GM23248 (cell line): ENCODE data around the gene ATP23. TPM values are rescaled to one million over a fixed set of nuclear protein-coding genes. Genes with fewer than 3 reads are reported as not detected.

Source experiments
- DNase-seq: peaks from one replicate; pipeline ENCODE4 v3.0.0-alpha.2; 2015
- H2AFZ ChIP-seq: fragments of 200-600 bp; sonication (generic); 2 replicates; pipeline ENCODE4 v1.6.1; 2016; ENCODE audit warnings: antibody characterized with exemption
- H3F3A ChIP-seq: fragments of 200-600 bp; sonication (generic); 2 replicates; pipeline ENCODE4 v1.6.1; 2016; ENCODE audit warnings: mild to moderate bottlenecking, antibody characterized with exemption, mixed run types; ENCODE audit not compliant: insufficient read depth
- H3K27ac ChIP-seq: fragments of 200-600 bp; sonication (generic); 2 replicates; pipeline ENCODE4 v1.5.1; 2016; ENCODE audit warnings: mild to moderate bottlenecking
- H3K27me3 ChIP-seq: fragments of 200-600 bp; sonication (generic); replicated peaks from 2 replicates; pipeline ENCODE4 v1.6.1; 2016; ENCODE audit warnings: mild to moderate bottlenecking; ENCODE audit not compliant: insufficient read depth
- H3K36me3 ChIP-seq: fragments of 200-600 bp; sonication (generic); 2 replicates; pipeline ENCODE4 v1.6.1; 2016; ENCODE audit warnings: low read depth, mild to moderate bottlenecking
- H3K4me1 ChIP-seq: fragments of 200-600 bp; sonication (generic); 2 replicates; pipeline ENCODE4 v1.6.1; 2016; ENCODE audit warnings: mild to moderate bottlenecking; ENCODE audit not compliant: insufficient read depth
- H3K4me2 ChIP-seq: fragments of 200-600 bp; sonication (generic); one replicate; pipeline ENCODE4 v1.6.1; 2016; ENCODE audit warnings: mild to moderate bottlenecking; ENCODE audit not compliant: unreplicated experiment
- H3K4me3 ChIP-seq: fragments of 200-600 bp; sonication (generic); 2 replicates; pipeline ENCODE4 v1.5.1; 2016; ENCODE audit warnings: mild to moderate bottlenecking
- H3K79me2 ChIP-seq: fragments of 200-600 bp; sonication (generic); 2 replicates; pipeline ENCODE4 v1.6.1; 2016; ENCODE audit warnings: mild to moderate bottlenecking; ENCODE audit not compliant: insufficient read depth
- H3K9ac ChIP-seq: fragments of 200-600 bp; sonication (generic); 2 replicates; pipeline ENCODE4 v1.6.1; 2016; ENCODE audit warnings: mild to moderate bottlenecking
- H3K9me2 ChIP-seq: fragments of 200-600 bp; sonication (generic); 2 replicates; pipeline ENCODE4 v1.6.1; 2016; ENCODE audit warnings: mixed run types, mild to moderate bottlenecking, moderate library complexity; ENCODE audit not compliant: insufficient read depth
- H3K9me3 ChIP-seq: fragments of 200-600 bp; sonication (generic); one replicate; pipeline ENCODE4 v1.6.1; 2017; ENCODE audit warnings: low read depth
- H4K20me1 ChIP-seq: fragments of 200-600 bp; sonication (generic); 2 replicates; pipeline ENCODE4 v1.6.0; 2016; ENCODE audit not compliant: insufficient read depth
- EZH2 ChIP-seq: fragments of 200-600 bp; sonication (generic); IDR thresholded peaks from 2 replicates; pipeline ENCODE4 v1.6.1; 2018; ENCODE audit warnings: antibody characterized with exemption, mild to moderate bottlenecking; ENCODE audit not compliant: insufficient read depth, poor library complexity, severe bottlenecking
- EZH2phosphoT487 ChIP-seq: fragments of 200-600 bp; sonication (generic); IDR thresholded peaks from 2 replicates; pipeline ENCODE4 v1.6.1; 2018; ENCODE audit warnings: antibody characterized with exemption, moderate library complexity, mild to moderate bottlenecking, low read depth; ENCODE audit not compliant: insufficient read depth
- WGBS, 2 experiments: methylation state at CpG; one replicate each; pipeline ENCODE4 v1.1.6; 2015 to 2017; ENCODE audit warnings: low lambda C conversion rate in 2 of 2, low coverage in 1 of 2; ENCODE audit errors: missing lambda C conversion rate in 2 of 2; 5-methylcytosine and 5-hydroxymethylcytosine counted together
- in situ Hi-C: fragments of 300-500 bp; cut with MboI; formaldehyde crosslinking; loops from 2 replicates; pipeline ENCODE4 v1.15.0; 2020
- polyA plus RNA-seq: library from polyadenylated mRNA; unstranded; fragments of >200 nt; fragmentation: Nextera tagmentation; extraction: Ambion mirVana; gene quantifications from 2 replicates; pipeline ENCODE4 v1.2.1, GENCODE V29; 2016
- total RNA-seq: library from RNA; depleted of rRNA; stranded (reverse); fragments of >200 nt; shearing (Covaris generic); gene quantifications from 2 replicates; pipeline ENCODE4 v1.2.3, GENCODE V29; 2014; rRNA removed

ATP23 gene
- total and polyA plus RNA-seq, 2 experiments from 2014 or later: 5.7 to 14.8 TPM

DNA sequence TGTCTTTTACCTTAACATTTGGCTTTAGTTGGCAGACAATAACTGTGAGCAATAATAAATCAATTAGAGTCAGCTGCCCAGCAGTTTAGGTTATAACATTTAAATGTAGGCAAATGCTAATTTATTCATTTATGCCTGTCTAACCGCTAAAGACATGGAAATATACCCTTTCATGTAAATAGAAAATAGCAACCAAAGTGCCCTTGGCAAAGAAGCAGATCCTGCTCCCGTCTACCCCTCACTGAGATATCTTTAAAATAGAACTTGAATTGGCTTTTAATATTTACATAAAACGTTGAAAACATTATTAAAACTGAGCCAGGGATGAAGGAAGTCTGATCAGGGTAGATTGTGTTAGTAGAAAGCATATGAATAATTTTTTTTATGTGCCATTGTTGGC, 67.3 kb downstream of the ATP23 start:
- Histone ChIP-seq H3K9me2 (no peaks in the 10 kb centered on the region), H3K79me2 (no peaks in the 10 kb centered on the region), H3F3A (no peaks in the 10 kb centered on the region), H3K4me2 (no peak overlapping the region), H3K4me3 (no peak overlapping the region), H2AFZ (no peak overlapping the region), H3K9ac (no peak overlapping the region), H3K27me3 (no peaks in the 10 kb centered on the region), H3K9me3 (no peaks in the 10 kb centered on the region), H3K27ac (no peak overlapping the region), H3K36me3 (no peaks in the 10 kb centered on the region), H3K4me1 (no peaks in the 10 kb centered on the region; the same call in 1 of the 2 replicates), H4K20me1 (no peaks in the 10 kb centered on the region)
- 29 to 37% methylated on average over 3 of the region's 3 CpGs for WGBS, 2 experiments
- DNase-seq: no peak
- TF ChIP-seq EZH2phosphoT487: no peak
- TF ChIP-seq EZH2: no peak
- in situ Hi-C loops: no loop called here

Other genes with a start within 250 kb of the ATP23 start
- 215 and 329 TPM in 2 replicates for gene OS9, start 247.4 kb upstream of the ATP23 start, total RNA-seq
- gene OS9, start 247.4 kb upstream of the ATP23 start, polyA plus RNA-seq: 186 and 194 TPM in 2 replicates
- under 0.01 TPM in 1 of 2 replicates, not detected in the other for gene AGAP2, start 202.8 kb upstream of the ATP23 start, total RNA-seq
- gene AGAP2, start 202.8 kb upstream of the ATP23 start, polyA plus RNA-seq: 0.11 TPM in 1 of 2 replicates, not detected in the other
- gene TSPAN31, start 196.5 kb upstream of the ATP23 start, total RNA-seq: 70.8 and 112 TPM in 2 replicates
- gene TSPAN31, start 196.5 kb upstream of the ATP23 start, polyA plus RNA-seq: 47.2 and 48.4 TPM in 2 replicates
- 133 and 152 TPM in 2 replicates for gene CDK4, start 189.3 kb upstream of the ATP23 start, total RNA-seq
- gene CDK4, start 189.3 kb upstream of the ATP23 start, polyA plus RNA-seq: 123 and 137 TPM in 2 replicates
- gene MARCHF9, start 186.5 kb upstream of the ATP23 start, total RNA-seq: 0.97 and 1.4 TPM in 2 replicates
- gene MARCHF9, start 186.5 kb upstream of the ATP23 start, polyA plus RNA-seq: 0.18 TPM in 1 of 2 replicates, not detected in the other
- 0.86 and 1.0 TPM in 2 replicates for gene CYP27B1, start 174.5 kb upstream of the ATP23 start, total RNA-seq
- 0.42 and 0.78 TPM in 2 replicates for gene CYP27B1, start 174.5 kb upstream of the ATP23 start, polyA plus RNA-seq
- 3.7 and 7.3 TPM in 2 replicates for gene METTL1, start 169.5 kb upstream of the ATP23 start, total RNA-seq
- 29.8 and 33.2 TPM in 2 replicates for gene METTL1, start 169.5 kb upstream of the ATP23 start, polyA plus RNA-seq
- gene EEF1AKMT3, start 169.0 kb upstream of the ATP23 start, total RNA-seq: 7.0 and 12.4 TPM in 2 replicates
- 15.0 and 15.7 TPM in 2 replicates for gene EEF1AKMT3, start 169.0 kb upstream of the ATP23 start, polyA plus RNA-seq
- gene TSFM, start 158.8 kb upstream of the ATP23 start, total RNA-seq: 13.0 and 37.9 TPM in 2 replicates
- gene TSFM, start 158.8 kb upstream of the ATP23 start, polyA plus RNA-seq: 36.1 and 42.2 TPM in 2 replicates
- 1.4 and 3.4 TPM in 2 replicates for gene AVIL, start 122.8 kb upstream of the ATP23 start, total RNA-seq
- 1.9 and 2.4 TPM in 2 replicates for gene AVIL, start 122.8 kb upstream of the ATP23 start, polyA plus RNA-seq
- 97.3 and 109 TPM in 2 replicates for gene CTDSP2, start 94.8 kb upstream of the ATP23 start, total RNA-seq
- gene CTDSP2, start 94.8 kb upstream of the ATP23 start, polyA plus RNA-seq: 51.7 and 52.7 TPM in 2 replicates